ENCODE measurements around the gene TSTD1. TPM values are rescaled to one million over a fixed set of nuclear protein-coding genes. Genes with fewer than 3 reads are reported as not detected.

TSTD1 gene
- total and polyA plus RNA-seq, 8 donors: 24.8 to 131 (median 35.4) TPM

DNA sequence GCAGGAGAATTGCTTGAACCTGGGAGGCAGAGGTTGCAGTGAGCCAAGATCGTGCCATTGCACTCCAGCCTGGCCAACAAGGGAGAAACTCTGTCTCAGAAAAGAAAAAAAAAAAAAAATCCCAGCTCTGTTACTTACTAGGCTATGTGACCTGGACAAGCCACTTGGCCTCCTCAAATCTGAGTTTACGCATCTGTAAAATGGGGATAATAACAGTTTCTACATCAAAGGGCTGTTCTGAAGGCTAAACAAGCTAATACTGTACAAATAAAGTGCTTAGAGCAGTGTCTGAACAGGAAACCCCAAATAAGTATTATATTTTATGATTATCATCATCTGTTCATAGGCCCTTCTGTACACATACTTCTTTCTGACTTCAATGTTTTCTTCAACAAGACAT lies 31.4 kb downstream of the TSTD1 start:
- Histone ChIP-seq H3K4me1 (peaks cover 0 to 7% (median 0%) of the 10 kb centered on the region in 3 donors), H3K9me3 (no peaks in the 10 kb centered on the region), H3K27me3 (no peaks in the 10 kb centered on the region), H3K36me3 (no peaks in the 10 kb centered on the region), H3K4me3 (no peak overlapping the region), H3K27ac (no peak overlapping the region)
- ATAC-seq (no peak), DNase-seq (no peak), FAIRE-seq (no peak)
- 93 to 97% methylated on average over 2 of the region's 2 CpGs for WGBS, 2 donors
- intact Hi-C loops (cut with DNase I): loop anchor here in 1 of 3 donors (10.0 kb wide), 1 partner anchor 137 kb away; no protein-coding TSS in a partner anchor
- TF ChIP-seq, protein P1, sequence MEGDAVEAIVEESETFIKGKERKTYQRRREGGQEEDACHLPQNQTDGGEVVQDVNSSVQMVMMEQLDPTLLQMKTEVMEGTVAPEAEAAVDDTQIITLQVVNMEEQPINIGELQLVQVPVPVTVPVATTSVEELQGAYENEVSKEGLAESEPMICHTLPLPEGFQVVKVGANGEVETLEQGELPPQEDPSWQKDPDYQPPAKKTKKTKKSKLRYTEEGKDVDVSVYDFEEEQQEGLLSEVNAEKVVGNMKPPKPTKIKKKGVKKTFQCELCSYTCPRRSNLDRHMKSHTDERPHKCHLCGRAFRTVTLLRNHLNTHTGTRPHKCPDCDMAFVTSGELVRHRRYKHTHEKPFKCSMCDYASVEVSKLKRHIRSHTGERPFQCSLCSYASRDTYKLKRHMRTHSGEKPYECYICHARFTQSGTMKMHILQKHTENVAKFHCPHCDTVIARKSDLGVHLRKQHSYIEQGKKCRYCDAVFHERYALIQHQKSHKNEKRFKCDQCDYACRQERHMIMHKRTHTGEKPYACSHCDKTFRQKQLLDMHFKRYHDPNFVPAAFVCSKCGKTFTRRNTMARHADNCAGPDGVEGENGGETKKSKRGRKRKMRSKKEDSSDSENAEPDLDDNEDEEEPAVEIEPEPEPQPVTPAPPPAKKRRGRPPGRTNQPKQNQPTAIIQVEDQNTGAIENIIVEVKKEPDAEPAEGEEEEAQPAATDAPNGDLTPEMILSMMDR (IDR thresholded peaks at IDR 0.05): no peak

DNA sequence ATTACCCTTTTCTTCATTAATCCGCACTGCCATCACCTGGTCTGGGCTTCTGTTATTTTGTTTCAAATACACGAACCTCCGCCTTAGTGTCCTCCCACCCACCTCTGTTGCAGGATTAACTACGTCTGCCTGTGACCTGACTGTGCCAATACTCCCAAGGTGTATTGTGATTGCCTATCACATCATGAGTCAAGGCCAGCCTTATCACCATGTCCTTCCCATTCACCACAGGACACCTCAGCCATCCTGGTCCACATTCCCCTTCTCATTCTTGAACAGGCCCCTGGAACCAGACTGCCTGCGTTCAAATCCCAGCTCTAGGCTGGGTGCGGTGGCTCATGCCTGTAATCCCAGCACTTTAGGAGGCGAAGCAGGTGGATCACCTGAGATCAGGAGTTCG lies 32.2 kb downstream of the TSTD1 start:
- Histone ChIP-seq H3K4me3 (no peak overlapping the region), H3K27me3 (no peaks in the 10 kb centered on the region), H3K27ac (no peak overlapping the region), H3K36me3 (no peaks in the 10 kb centered on the region), H3K9me3 (no peaks in the 10 kb centered on the region), H3K4me1 (no peaks in the 10 kb centered on the region)
- intact Hi-C loops (cut with DNase I): loop anchor here in 1 of 3 donors (10.0 kb wide), 1 partner anchor 138 kb away; no protein-coding TSS in a partner anchor
- FAIRE-seq (no peak), ATAC-seq (no peak), DNase-seq (no peak)
- WGBS, 2 donors: 82 to 84% methylated on average over 8 of the region's 8 CpGs
- TF ChIP-seq, protein P1 (IDR thresholded peaks at IDR 0.05): no peak

DNA sequence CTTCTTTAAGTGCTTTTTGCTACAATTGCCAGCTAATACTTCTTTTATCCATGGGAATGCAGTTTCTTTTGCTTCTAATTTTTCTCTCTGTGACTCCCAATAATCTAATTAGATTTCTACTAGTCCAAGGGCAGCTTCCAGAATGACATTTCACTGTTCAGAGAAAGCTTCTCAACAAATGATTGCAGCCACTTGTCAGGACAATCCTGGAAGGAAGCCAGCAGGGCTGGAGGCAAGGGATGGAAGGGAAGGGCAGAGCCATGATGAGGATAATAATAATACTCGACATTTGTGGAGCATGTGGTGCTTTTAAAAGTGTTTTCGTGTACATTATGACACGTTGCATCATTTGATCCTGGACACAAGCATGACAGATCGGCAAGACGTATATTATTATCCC lies 37.2 kb downstream of the TSTD1 start:
- no peaks in the 10 kb centered on the region for H3K27me3 ChIP-seq
- ATAC-seq (no peak), FAIRE-seq (no peak), DNase-seq (no peak)
- H3K9me3 ChIP-seq: no peaks in the 10 kb centered on the region
- H3K36me3 ChIP-seq: peaks cover 0 to 31% (median 18%) of the 10 kb centered on the region in 3 donors
- 70 to 79% methylated on average over 5 of the region's 5 CpGs for WGBS, 2 donors
- intact Hi-C loops (cut with DNase I): loop anchor here in 1 of 3 donors (10.0 kb wide), 1 partner anchor 143 kb away; no protein-coding TSS in a partner anchor
- H3K4me1 ChIP-seq: no peaks in the 10 kb centered on the region
- H3K27ac ChIP-seq: no peak overlapping the region
- no peak overlapping the region for H3K4me3 ChIP-seq
- TF ChIP-seq, protein P1 (IDR thresholded peaks at IDR 0.05): no peak

DNA sequence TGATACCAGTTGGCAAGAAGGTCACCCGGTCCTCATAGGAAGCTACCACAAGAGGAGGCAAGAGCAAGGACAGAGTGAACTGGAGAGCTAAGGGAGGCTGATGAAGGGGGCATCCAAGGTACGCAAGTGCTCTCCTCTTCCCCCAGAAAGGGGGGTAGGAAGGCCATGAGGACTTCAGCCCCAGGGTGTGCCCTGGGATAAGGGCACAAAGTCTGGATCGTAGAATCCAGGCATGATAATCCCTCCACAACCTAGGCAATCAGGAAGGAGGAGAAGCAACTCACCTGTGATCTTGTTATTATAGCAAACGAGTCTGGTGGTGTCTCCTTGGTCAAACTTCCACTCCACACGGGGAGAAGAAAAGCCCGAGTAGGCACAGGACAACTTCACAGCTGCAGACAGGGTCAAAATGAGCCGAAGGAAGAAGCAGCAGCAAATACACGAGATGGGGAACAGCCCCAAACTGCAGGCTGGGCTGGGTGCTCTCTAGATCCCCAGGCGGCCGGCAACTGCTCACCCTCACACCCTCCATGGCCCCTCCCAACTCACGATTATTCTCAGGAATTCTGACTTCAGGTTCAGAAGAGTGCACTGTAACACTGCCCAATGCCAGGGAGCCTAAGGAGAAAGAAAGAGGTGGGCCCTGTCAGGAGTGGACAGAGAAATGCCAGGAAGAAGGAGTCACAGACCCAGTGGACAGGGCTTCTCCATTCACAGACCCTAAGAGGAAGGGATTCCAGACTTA lies 37.9 kb downstream of the TSTD1 start:
- TF ChIP-seq, protein P1 (IDR thresholded peaks at IDR 0.05): no peak
- ATAC-seq: no peak
- 80 to 89% methylated on average over 11 of the region's 11 CpGs for WGBS, 2 donors
- intact Hi-C loops (cut with DNase I): loop anchor here in 1 of 3 donors (10.0 kb wide), 1 partner anchor 144 kb away; no protein-coding TSS in a partner anchor
- DNase-seq: no peak
- Histone ChIP-seq H3K4me3 (no peak overlapping the region), H3K27me3 (no peaks in the 10 kb centered on the region), H3K27ac (no peak overlapping the region), H3K36me3 (peaks cover 0 to 31% (median 18%) of the 10 kb centered on the region in 3 donors), H3K4me1 (no peaks in the 10 kb centered on the region), H3K9me3 (no peaks in the 10 kb centered on the region)
- no peak for FAIRE-seq

DNA sequence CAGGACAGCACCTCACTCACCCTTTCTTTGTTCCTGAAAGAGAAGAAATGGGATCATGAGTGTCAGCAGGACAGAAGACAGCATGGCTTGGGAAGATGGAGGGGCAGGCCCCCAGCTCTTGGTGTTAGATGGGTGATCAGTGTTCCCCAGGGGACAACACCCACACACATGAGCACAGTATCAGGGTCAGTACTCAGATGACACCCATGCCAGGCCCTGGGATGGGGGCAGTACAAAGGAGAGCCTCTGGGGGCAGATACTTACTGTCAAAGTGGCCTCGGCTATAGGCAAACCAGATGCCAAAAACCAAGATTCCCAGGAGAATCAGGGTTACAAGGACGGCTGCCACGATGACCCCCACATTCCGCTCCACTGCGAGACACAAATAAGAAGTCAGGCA lies 39.4 kb downstream of the TSTD1 start:
- DNase-seq: no peak
- no peak for FAIRE-seq
- intact Hi-C loops (cut with DNase I): loop anchor here in 1 of 3 donors (10.0 kb wide), 1 partner anchor 95 kb away; the partner anchor contains the start of gene KLHDC9
- H3K27me3 ChIP-seq: no peaks in the 10 kb centered on the region
- H3K4me1 ChIP-seq: no peaks in the 10 kb centered on the region
- H3K36me3 ChIP-seq: peaks cover 0 to 31% (median 18%) of the 10 kb centered on the region in 3 donors
- no peak overlapping the region for H3K27ac ChIP-seq
- TF ChIP-seq, protein P1 (IDR thresholded peaks at IDR 0.05): no peak
- ATAC-seq: no peak
- 91 to 92% methylated on average over 5 of the region's 5 CpGs for WGBS, 2 donors
- H3K9me3 ChIP-seq: no peaks in the 10 kb centered on the region
- H3K4me3 ChIP-seq: no peak overlapping the region
